Activated CD8-positive, alpha-beta memory T cell treated with anti-CD3 and anti-CD28 coated beads for 1 hour (primary cell): ENCODE data around the gene UBE2H.
"Not testable (repeated sequence)": the region's sequence is repeated elsewhere in the genome, so short reads cannot be mapped to it uniquely, and the experiment has no call there.

Experiments
- DNase-seq, 2 donors: peaks; one replicate each; pipeline ENCODE4 v3.0.0-alpha.2; 2020; ENCODE audit warnings: low read depth in 1 of 2; ENCODE audit errors: extremely low read depth in 1 of 2

UBE2H gene

DNA sequence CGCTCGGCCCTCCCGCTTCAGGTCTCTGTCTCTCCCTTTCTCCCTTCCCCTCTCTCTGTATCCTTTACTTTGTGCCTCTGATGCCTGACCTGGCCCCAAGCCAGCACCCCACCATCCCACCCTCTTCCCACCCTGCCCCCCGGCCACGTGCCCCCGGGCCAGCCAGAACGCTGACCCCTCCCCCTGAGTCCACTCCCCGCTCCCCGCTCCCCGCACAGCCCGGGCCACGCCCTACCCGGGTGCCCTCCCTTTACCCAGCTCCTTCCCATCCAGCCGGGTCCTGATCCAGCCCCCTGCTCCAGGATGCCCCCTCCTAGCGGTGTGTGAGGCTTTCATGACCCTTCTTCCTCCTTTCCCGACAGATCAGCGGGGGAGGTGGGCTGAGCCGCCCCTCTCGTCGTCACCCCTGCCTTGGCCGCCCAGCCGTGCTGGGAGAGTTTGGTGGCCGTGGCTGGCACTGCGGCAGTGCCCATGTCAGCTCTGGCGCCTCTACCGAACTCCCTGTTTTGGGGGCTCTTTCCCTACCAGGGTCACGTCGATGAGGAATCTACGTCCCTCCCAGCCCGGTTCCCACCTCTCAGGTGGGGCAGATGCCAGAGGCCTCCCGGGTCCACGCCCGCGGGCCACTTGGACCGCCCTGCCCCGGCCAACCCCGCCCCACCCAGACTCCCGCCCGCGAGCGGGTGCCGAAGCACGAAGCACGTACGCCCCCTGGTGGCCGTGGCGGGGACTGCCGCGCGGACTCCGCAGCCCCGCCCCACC lies 127.4 kb downstream of the UBE2H start:
- peak; percentile 58 to 91 for DNase-seq

DNA sequence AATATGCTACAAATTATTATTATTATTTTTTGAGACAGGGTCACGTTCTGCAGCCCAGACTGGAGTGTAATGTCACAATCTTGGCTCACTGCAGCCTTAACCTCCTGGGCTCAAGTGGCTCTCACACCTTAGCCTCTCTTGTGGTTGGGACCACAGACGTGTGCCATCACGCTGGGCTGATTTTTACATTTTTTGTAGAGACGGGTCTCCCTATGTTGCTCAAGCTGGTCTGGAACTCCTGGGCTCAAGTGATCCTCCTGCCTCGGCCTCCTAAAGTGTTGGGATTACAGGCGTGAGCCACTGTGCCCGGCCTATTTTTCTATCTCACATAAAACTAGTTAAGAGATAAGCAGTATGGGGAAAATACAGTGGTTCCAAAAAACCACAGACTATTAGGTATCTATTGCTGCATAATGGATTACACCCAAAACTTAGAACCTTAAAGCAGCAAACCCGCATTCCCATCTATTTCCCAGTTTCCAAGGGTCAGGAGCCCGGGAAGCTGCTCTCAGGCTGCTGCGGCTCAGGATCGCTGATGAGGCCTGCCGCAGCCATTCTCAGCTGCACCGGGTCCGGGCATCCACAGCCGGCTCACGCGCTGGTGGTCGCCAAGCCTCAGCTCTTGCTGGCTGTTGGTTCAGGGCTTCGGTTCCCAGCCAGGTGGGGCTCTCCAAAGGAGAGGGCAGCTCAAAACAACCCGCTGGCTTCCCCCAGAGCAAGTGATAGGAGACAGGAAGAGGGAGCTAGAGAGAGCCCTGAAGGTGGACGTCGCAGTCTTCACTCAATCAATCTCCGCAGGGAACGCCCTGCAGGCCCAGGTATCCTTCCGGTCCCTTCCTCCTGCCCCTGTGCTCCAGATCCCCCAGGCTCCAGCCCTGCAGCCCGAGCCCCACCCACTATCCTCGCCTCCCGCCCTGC lies 128.2 kb downstream of the UBE2H start:
- no peak for DNase-seq

DNA sequence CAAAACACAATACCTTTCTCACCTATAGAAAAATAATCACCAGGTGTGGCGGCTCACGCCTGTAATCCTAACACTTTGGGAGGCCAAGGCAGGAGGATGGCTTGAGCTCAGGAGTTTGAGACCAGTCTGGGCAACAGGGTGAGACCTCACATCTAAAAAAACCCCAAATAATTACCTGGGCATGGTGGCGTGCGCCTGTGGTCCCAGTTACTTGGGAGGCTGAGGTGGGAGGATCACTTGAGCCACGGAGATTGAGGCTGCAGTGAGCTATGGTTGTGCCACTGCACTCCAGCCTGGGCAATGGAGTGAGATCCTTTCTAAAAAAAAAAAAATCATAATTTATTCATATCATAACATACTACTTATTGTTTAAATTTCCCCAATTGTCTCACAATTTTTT lies 129.6 kb downstream of the UBE2H start:
- DNase-seq, result not testable (repeated sequence)

DNA sequence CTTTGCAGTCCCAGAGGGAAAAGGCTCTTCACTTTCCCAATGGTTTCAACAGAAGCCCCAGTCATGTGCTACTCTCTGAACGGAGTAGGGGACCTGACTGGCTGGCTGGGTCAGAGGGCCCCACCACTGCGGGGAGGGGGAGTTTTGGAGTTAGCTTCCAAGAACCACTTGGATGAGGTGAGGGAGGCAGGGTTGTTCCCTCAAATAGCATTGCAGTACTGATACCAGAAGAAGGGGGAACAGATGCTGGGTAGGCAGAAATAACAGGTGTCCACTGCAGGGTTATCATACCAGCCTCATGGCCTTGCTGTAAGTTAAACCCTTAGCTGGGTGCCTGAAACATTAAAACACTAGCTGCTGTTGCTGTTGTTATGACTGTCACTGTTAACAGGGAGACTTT lies 131.3 kb downstream of the UBE2H start:
- DNase-seq, result no peak

DNA sequence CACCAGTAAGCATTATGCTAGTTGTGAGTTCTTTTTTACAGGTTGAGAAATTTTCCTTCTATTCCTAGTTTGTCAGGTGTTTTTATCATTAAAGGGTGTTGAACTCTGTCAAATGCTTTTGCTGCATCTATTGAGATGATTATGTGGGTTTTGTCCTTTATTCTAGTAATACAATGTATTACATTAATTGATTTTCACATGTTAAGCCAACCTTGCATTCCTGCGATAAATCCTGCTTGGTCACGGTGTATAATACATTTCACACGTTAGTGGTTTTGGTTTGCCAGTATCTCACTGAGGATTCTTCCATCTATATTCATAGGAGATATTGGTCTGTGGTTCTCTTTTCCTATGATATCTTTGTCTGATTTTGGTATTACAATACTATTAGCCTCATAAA lies 136.0 kb downstream of the UBE2H start:
- DNase-seq, result no peak

DNA sequence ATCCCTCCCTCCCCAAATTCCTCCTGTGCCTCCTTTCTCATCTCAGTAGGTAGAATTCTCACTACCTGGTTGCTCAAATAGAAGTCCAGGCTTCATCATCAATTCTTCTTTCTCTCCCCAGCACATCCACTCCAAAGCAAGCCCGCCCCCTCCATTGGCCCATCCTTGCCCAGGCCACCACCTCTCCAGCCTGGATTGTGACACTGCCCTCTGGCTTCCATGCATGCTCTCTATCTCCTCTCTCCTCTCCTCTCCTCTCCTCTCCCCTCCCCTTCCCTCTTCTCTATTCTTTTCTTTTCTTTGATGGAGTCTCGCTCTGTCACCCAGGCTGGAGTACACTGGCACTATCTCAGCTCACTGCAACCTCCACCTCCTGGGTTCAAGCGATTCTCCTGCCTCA lies 144.9 kb downstream of the UBE2H start:
- no peak for DNase-seq

DNA sequence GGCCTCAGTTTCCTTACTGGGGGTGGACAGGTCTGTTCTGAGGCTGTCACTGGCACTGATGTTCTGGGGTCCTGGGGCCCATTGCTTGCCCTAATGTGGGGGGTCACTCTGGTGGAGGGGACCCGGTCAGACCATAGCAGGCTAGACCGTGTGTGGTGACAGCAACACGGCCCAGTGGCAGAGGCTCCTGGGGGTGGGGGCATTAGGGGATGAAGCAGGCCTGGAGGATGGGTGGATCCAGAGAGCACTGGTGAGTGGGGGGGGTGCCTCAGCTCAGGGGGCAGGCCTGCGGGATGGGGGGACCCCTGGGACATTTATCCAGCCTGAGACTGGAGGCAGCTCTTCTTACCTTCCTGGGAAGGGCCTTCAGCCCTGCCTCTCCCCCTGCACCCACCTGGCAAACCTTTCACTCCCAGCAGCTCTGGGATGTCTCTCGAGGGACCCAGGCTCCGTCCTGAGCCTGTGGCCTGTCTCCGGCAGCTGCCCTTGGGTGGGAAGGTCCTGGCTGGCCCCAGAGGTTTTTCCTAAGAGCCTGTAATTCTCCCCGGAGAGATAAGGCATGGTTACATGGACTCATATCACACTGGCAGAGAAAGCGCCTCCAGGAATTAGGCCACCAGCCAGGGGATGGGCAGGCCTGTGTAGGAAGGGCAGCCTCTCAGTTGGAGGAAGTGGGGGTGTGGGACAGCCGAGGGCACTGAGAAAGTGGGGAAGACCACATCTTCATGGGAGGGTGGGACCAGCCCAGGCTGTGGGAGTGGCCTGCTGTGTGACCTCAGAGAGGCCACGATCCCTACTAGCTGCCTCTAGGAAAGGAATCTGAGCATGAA lies 147.7 kb downstream of the UBE2H start:
- no peak for DNase-seq

DNA sequence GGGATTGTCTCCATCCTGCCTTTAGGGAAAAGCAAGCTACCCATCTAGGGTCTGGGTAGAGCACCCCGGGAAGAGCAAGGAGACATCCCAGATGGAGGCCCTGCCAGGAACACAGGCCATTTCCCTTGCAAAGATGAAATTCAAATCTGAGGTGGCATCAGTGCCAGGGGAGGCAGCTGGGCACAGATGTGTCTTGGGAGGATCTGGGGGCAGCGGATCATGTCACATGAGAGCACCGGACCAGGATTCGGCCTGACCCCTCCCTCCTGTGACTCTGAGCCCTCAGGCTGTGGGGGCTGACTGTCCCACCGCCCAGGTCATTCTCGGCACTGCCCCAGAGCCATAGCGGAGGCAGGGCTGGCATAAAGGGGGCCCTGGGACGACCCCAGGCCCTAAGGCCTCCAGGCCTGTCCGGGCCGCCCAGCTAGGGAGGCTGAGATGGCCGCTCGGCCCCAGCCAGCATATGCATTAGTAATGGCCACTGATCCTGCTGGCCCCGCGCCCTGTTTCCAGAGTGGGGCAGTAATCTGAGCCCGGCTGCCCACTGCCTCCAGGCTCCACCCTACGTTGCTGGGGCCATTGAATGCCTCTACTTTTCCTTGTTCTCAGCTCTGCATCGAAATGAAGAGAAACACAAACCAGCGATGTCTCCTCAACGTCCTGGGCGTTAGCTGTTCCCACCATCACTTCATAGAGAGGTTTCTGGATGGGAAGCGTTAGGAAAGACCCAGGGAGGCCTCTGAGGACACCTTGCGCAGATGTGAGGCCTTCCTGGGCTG lies 148.5 kb downstream of the UBE2H start:
- DNase-seq, result no peak

DNA sequence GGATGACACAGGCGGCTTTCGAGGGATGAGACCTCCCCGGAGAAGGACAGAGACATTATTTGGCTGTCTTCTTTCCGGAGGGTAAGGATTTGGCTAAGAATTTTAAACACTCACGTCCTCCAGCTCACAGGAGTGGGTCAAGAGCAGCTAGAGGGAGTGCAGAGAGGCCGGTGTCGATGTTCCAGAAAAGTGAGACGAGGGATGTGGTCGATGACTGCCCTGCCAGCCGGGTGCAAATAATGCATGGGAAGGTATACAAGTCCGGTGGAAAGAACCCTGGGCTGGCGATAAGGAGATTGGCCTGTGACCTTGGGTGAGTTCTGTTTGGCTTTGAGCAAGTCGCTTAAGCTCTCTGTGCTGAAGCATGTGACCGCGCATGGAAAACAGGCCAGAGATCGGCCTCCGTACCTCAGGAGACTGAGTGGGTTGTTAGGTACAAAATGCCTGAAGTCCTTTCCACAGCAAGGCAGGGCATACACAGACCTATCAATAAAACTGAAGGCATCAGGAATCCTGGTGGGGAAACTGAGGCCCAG lies 149.1 kb downstream of the UBE2H start:
- no peak for DNase-seq

DNA sequence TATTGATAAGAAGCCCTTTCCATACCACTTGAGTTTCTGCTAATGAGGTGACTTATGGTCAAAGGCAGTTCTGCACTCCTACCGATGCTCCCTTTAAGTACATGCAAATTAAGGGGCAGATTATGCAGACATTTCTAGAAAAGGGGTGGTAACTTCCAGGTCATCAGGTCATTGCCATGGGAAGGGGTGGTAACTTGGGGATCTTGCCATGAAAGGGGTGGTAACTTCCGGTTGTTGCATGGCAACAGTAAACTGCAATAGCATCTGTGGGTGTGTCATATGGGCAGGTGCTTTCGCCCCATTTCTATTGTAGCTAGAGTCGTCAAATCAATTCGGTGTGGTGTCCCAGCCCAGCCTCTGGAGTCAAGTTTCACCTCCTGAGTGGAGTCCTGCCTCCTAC lies 150.9 kb downstream of the UBE2H start:
- DNase-seq, result no peak

DNA sequence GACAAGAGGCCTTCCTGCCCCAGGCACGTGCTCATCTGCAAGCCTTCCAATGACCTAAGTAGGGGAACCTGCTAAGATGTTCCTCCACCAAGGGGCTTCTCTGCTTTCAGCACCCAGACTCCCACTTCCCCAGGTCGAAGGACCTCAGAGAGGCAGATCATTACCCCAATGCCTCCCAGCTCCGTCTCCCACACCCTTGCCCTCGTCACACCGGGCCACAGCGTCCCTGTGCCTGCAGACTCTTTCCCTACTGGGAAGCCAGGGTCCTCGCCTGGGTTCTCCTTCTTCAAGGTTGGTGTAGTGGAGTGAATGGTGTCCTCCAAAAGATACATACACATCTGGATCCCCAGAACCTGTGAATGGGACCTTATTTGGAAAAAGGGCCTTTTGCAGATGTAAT lies 151.9 kb downstream of the UBE2H start:
- no peak for DNase-seq

DNA sequence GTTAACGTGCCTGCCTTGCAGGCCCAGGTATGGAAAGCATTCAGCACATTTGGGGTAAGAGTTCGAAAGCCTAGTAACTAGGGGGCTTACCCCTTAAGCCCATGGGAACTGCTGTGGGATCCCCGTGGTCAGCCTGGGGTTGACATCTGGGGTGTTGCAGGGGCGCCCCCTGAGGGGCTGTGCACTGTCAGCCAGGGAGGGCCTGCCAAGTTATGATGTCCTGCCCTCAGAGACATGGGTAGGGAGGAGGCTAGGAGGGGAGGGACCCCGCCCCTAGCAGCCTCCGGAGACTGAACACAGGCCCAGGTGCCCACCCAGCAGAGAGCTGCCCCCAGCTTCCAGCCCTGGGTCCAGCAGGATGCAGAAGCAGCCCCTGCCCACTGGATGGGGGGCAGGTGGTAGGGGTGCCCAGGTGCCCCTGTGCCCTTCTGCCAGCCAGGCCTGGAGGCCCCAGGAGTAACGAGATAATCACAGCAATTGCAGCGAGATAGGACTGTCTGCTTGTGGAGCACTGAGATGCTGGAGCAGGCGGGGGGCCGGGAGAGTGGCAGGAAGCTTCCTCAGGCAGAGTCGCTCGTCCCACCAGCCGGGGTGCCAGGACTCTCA lies 153.3 kb downstream of the UBE2H start:
- DNase-seq, result no peak

DNA sequence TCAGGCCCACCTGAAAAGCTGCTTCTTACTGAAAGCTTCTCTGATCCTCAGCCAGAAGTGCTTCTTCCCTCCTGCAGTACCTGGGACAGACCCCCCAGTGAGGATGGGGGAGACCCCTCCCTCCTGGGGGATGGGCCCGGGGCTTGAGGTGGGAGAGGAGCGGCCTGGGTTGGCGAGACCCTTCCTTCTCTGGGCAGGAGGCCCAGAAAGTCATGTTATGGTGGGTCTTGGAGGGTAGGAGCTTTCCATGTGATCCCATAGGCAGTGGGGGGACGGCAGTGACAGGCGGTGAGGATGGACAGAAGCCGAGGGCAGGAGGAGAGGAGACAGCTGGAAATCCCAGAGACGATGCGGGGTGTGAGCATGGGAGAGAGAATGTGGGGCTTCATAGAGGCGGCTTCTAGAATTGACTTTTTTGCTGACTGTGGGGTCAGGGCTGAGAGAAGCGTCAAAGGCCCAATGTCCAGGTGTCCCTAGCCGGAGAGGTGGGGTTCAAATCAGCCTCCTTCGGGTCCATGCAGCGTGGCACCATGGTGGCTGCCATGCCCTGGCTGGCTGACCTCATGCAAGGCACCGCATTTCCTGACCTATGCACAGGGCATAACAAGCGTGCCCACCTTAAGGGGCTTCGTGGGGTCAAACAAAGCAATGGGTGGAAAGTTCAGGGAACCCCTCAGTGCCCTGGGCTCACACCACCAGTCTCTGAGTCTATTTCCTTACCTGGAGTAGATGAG lies 154.0 kb downstream of the UBE2H start:
- DNase-seq, result no peak

DNA sequence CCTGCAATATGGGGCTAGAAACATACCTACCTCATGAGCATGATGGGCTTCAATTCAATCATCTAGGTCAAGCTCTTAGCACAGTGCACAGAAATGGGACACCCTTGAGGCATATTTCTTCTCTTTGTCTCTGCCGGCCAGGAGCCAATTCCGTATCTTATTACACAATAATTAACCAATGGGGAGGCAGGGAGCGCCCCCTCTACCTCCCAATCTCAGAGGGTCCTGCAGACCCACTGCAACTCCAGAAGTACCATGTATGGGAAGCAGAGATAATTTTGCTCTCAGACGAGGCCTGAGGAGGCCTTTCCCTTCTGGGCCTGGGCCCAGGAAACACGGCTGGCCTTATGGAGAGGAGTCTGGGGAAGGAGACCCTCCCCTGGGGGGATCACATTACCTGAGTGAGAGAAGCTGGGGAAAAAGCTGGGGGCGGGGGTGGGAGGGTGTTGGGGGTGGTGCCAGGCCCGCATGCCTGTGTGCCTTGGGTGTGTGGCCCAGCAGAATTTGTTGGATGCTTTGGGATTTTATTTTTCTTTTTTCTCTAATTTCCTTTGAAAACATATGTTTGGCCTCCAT lies 155.5 kb downstream of the UBE2H start:
- no peak for DNase-seq

DNA sequence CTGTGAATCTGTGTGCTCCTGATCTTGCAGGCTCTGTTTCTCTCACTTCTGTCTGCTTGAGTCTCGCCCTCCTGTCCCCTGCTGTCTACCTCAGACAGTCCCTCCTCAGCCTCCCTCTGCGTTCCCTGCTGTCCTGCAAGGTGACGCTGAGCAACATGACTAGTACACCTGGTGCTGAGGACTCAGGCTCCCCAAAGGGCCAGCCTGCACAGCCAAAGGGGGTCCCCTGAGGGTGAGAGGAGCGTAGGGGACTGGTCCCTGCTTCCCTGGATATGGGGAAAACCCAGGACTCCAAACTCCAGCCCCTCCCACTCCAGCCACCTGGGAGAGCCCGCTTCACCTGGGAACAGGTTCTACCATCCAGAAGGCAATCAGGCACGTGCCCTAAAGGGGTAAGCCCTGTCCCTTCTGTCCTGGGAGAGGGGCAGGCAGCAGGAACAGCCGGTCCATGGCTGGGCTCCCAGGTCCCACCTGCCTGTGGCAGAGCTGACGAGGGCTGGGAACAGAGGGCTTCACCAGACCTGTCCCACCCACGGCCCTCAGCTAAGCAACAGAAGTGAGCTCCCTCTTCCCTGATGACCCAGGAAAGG lies 156.5 kb downstream of the UBE2H start:
- no peak for DNase-seq

DNA sequence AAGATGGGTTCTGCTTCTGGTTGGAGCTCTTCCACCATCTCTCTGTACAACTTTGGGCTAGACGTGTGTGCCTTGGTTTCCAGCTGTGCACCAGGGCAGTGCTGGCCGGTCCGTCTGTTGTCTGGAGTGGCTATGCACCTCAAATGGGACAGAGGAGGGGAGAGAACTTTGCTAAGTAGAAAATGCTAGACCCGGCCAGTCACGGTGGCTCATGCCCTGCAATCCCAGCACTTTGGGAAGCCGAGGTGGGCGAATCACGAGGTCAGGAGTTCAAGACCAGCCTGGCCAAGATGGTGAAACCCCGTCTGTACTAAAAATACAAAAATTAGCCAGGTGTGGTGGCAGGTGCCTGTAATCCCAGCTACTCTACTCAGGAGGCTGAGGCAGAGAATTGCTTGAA lies 158.3 kb downstream of the UBE2H start:
- DNase-seq, result not testable (repeated sequence)

DNA sequence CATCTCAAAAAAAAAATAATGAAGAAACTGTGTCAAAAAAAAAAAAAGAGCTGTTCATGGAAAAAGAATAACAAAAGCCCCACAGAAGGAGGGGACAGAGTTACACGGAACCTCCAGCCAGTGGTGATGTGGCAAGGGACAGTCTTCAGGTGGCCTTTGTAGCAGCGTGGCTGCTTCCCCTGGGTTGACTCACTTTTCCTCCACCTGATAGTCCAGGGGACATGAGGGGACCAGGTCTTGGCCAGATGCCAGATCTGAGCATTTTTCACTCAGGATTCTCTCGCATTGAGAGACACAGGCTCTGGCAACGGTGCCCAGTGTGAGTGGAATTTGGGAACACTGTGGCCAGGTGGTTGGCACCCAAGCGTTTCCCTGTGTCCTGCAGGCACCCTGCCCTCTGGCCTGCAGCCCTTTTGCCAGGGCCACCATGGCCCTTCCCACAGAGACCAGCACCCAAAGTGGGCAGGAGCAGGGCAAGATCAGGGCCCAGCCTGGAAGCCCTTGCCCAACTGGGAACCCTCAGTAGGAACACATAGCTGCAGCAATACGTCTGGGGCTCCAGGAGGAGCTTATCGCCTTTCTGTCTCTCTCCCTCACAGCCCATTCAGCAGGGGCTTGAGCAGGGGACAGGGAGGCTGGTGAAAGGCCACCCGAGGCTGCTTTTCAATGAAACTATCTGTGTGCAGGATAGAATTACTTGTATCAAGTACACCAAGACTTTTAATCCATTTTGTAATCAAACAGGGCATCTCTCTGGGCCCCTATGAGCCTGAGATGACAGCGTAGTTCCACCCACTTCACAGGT lies 159.1 kb downstream of the UBE2H start:
- no peak for DNase-seq

DNA sequence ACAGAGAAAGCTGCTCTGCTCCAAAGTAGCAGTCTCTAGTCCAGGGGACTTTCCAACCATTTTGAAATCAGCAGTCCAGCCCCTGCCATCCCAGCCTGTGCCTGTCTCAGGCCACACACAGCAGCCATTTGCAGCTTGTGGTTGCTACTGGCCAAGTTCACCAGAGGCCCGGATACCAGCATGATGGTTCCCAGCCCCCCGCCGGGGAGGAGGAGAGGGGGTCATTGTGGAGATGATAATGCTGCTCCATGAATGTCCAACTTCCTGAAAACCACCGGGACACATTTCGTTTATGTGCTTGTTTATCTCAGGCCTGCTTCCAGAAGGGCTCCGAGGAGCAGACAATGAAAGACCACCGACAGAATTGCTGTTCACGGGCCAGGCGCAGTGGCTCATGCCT lies 160.0 kb downstream of the UBE2H start:
- no peak for DNase-seq
